ENCODE results near the gene OBSCN. TPM values are rescaled to one million over a fixed set of nuclear protein-coding genes. Genes with fewer than 3 reads are reported as not detected.

The OBSCN gene
- total RNA-seq, 2 experiments from 2014 or later = 80.8 to 82.2 TPM

GRCh38 chr1:228278432-228278941, 70.6 kb downstream of the OBSCN start:
- no peak for ATAC-seq (ENCODE audit: poor library complexity)
- DNase-seq = no peak
- no peak overlapping the region for H3K27ac Mint-ChIP-seq

GRCh38 chr1:228279011-228279721, 71.3 kb downstream of the OBSCN start:
- DNase-seq = peak in 1 of 14 experiments; percentile 0
- Histone ChIP-seq H3K9me3 (ENCODE audit: control insufficient read depth in 1 of 2, insufficient read depth in 1 of 2, low read length in 2 of 2) (no peaks in the 10 kb centered on the region), H3K27ac (ENCODE audit: low read depth in 1 of 2, low read length in 2 of 2) (no peak overlapping the region), H3K4me1 (ENCODE audit: insufficient read depth, low read length) (peaks cover 27% of the 10 kb centered on the region), H3K36me3 (ENCODE audit: insufficient read depth, low read length) (peaks cover 7% of the 10 kb centered on the region), H3K27me3 (ENCODE audit: control insufficient read depth in 1 of 2, insufficient read depth in 2 of 2, low read length in 2 of 2) (no peaks in the 10 kb centered on the region), H3K4me3 (ENCODE audit: low read length) (no peak overlapping the region)
- CTCF ChIA-PET = no interaction called here
- Mint-ChIP-seq H3K36me3 (ENCODE audit: low read depth) (peaks cover 17% of the 10 kb centered on the region), H3K27ac (no peak overlapping the region), H3K4me1 (ENCODE audit: low read depth) (peaks cover 12% of the 10 kb centered on the region), H3K4me3 (no peak overlapping the region), H3K9me3 (no peaks in the 10 kb centered on the region), H3K27me3 (no peaks in the 10 kb centered on the region)
- TF ChIP-seq CTCF (IDR thresholded peaks at IDR 0.05) = no peak
- POLR2A ChIA-PET = no interaction called here
- intact Hi-C loops (cut with DNase I, micrococcal nuclease) = loop anchor here in 1 of 2 experiments (5.0 to 10.0 kb wide), 4 partner anchors 144 to 552 kb away; a partner anchor contains a TSS
- no peak for ATAC-seq (ENCODE audit: poor library complexity)

More at GRCh38 chr1:228278432-228278941, 70.6 kb downstream of the OBSCN start:
- no peaks in the 10 kb centered on the region for H3K27me3 Mint-ChIP-seq
- peaks cover 14% of the 10 kb centered on the region for H3K4me1 Mint-ChIP-seq (ENCODE audit: low read depth)
- H3K27me3 ChIP-seq (ENCODE audit: control insufficient read depth in 1 of 2, insufficient read depth in 2 of 2, low read length in 2 of 2) = no peaks in the 10 kb centered on the region
- ChIA-PET POLR2A (no interaction called here), CTCF (no interaction called here)
- H3K9me3 ChIP-seq (ENCODE audit: control insufficient read depth in 1 of 2, insufficient read depth in 1 of 2, low read length in 2 of 2) = no peaks in the 10 kb centered on the region
- no peak for TF ChIP-seq CTCF (IDR thresholded peaks at IDR 0.05)
- H3K4me3 ChIP-seq (ENCODE audit: low read length) = no peak overlapping the region
- H3K36me3 Mint-ChIP-seq (ENCODE audit: low read depth) = peaks cover 12% of the 10 kb centered on the region
- H3K36me3 ChIP-seq (ENCODE audit: insufficient read depth, low read length) = peaks cover 10% of the 10 kb centered on the region
- intact Hi-C loops (cut with DNase I, micrococcal nuclease) = loop anchor here in 1 of 2 experiments (5.0 to 10.0 kb wide), 4 partner anchors 144 to 551 kb away; a partner anchor contains a TSS
- H3K9me3 Mint-ChIP-seq = no peaks in the 10 kb centered on the region
- peaks cover 27% of the 10 kb centered on the region for H3K4me1 ChIP-seq (ENCODE audit: insufficient read depth, low read length)
- H3K27ac ChIP-seq (ENCODE audit: low read depth in 1 of 2, low read length in 2 of 2) = no peak overlapping the region
- no peak overlapping the region for H3K4me3 Mint-ChIP-seq

- DNase-seq (no peak), ATAC-seq (ENCODE audit: poor library complexity) (no peak)
- Mint-ChIP-seq H3K4me1 (ENCODE audit: low read depth) (peaks cover 6% of the 10 kb centered on the region), H3K27me3 (no peaks in the 10 kb centered on the region), H3K9me3 (no peaks in the 10 kb centered on the region), H3K36me3 (ENCODE audit: low read depth) (peaks cover 22% of the 10 kb centered on the region), H3K27ac (no peak overlapping the region), H3K4me3 (no peak overlapping the region)
- Histone ChIP-seq H3K4me3 (ENCODE audit: low read length) (no peak overlapping the region), H3K36me3 (ENCODE audit: insufficient read depth, low read length) (peaks cover 7% of the 10 kb centered on the region), H3K27me3 (ENCODE audit: control insufficient read depth in 1 of 2, insufficient read depth in 2 of 2, low read length in 2 of 2) (no peaks in the 10 kb centered on the region), H3K4me1 (ENCODE audit: insufficient read depth, low read length) (peaks cover 24% of the 10 kb centered on the region), H3K9me3 (ENCODE audit: control insufficient read depth in 1 of 2, insufficient read depth in 1 of 2, low read length in 2 of 2) (no peaks in the 10 kb centered on the region), H3K27ac (ENCODE audit: low read depth in 1 of 2, low read length in 2 of 2) (no peak overlapping the region)
- no peak for TF ChIP-seq CTCF (IDR thresholded peaks at IDR 0.05)
- ChIA-PET CTCF (no interaction called here), POLR2A (no interaction called here)
- intact Hi-C loops (cut with DNase I, micrococcal nuclease) = loop anchor here in 1 of 2 experiments (5.0 to 10.0 kb wide), 4 partner anchors 145 to 552 kb away; a partner anchor contains a TSS
These were observed 71.9 kb downstream of the OBSCN start for GRCh38 chr1:228279722-228280105.
